NCI-H2196 (cell line): ENCODE measurements around the gene CITED1.
"Not testable (repeated sequence)": the region's sequence is repeated elsewhere in the genome, so short reads cannot be mapped to it uniquely, and the experiment has no call there.

ENCODE experiments used
- DNase-seq: peaks from one replicate; lab custom pipeline; 2025; ENCODE audit not compliant: unreplicated experiment; lab: John Stamatoyannopoulos, UW

CITED1 gene, protein sequence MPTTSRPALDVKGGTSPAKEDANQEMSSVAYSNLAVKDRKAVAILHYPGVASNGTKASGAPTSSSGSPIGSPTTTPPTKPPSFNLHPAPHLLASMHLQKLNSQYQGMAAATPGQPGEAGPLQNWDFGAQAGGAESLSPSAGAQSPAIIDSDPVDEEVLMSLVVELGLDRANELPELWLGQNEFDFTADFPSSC

DNA sequence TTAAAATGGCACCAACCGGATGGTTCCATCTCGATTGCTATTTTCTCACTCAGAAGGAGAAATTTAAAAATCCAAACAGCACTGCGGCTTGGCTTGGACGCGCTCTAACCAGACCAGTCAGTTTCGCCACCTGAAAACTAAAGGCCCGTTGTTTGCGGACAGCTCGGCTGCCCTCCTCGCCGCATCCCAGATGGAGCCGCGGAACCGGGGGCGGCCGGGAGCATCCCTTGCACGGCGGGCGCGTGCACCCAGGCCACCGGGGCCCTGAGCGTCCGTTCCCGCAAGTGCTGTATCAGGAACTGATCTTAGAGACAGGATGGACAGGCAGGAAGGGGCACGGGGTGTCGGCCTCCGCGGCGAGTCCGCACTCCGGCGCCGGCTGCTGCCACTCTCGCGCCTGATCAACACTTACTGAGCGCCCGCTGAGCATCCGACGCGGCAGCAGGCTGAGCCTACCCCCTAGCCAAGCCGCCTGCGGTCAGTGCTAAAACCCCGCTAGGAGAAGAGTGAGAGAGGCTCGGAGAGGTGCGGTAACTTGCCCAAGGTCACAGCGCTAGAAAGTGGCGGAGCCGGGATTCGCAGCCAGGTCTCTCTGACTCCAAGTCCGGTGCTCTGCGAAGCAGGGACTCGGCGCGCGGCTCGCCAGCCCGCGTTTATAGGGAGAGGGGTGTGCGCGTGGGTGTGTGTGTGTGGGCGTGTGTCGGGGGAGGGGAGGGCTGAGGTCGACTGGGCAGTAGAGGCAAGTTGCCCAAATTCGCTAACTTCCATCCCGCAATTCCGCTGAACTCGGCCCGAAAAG lies at the start of gene CITED1:
TSS of gene CITED1 (minus strand) at position 629 of the 799 bp plus-strand sequence. CDS start 3,045 bp downstream, outside the sequence.
- no peak for DNase-seq

- no peak for DNase-seq
Measured at GRCh38 chrX:72352786-72353185, 47.1 kb upstream of the CITED1 start.

DNA sequence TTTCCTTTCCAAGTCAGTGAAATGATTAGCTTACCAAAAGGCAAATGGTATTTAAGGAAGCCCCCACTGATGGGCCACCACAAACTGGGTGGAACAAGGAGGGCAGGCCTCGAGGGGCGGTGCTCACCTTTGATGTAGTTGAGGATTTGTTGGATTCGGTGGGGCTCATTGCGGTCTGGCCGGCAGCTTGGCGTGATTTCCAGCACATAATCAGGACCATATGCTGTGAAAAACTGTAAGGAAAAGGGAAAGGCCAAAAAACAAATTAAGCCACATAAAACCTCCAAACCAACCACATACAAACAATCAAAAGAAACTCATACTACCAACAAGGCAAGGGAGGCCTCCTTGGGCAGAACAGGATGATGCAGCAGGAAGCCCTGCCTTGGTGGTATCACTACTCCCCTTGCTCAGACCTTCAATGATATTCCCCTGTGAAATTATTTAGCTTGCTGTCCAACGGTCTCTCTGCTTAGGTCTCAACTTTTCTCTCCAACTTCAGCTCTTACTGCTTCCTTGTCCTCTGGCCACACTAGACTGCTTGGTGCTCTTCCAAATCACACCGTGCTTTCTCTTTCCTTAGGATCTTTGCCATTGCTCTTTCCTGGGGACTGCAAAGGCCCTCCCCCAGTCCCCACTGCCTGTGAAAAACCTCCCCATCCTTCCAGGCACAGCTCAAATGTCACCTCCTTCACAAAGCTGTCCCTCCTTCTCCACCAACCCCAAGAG lies 46.1 kb upstream of the CITED1 start:
- DNase-seq: no peak

GRCh38 chrX:72349190-72349589 lies 43.5 kb upstream of the CITED1 start:
- DNase-seq: no peak

DNA sequence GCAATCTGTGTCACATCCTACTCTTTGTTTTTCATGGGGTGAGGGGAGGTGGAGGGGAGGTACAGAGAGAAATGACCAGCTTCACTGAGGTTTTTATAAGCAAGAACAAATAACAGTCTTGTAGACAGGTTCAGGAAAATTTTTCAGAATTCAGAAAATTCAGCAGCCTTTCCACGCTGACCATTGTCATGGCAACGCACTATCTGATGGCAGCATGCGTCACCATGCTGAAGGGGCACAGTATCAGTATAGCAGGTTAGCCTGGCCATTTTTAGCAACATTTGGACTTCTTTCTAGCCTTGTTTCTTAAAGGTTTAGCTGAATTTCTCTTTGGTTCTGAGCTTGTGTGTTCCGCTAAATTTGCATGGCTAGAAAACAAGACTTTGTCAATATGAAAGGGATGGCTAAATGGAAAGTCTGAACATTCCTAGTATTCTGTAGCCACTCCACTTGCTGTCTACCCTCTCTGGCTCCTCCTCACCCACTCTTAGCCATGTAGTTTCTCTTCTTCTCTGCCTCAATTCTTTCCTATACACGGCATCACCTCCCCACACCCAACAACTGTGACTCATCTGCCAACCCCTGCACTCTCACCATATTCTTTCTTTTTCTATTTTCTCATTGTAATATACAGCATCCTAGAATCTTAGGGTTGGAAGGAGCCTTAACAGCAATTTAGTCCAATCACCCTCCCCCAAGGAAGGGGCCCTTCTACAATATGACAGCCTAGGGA lies 42.7 kb upstream of the CITED1 start:
- DNase-seq: no peak

GRCh38 chrX:72347366-72347765 lies 41.7 kb upstream of the CITED1 start:
- no peak for DNase-seq

DNA sequence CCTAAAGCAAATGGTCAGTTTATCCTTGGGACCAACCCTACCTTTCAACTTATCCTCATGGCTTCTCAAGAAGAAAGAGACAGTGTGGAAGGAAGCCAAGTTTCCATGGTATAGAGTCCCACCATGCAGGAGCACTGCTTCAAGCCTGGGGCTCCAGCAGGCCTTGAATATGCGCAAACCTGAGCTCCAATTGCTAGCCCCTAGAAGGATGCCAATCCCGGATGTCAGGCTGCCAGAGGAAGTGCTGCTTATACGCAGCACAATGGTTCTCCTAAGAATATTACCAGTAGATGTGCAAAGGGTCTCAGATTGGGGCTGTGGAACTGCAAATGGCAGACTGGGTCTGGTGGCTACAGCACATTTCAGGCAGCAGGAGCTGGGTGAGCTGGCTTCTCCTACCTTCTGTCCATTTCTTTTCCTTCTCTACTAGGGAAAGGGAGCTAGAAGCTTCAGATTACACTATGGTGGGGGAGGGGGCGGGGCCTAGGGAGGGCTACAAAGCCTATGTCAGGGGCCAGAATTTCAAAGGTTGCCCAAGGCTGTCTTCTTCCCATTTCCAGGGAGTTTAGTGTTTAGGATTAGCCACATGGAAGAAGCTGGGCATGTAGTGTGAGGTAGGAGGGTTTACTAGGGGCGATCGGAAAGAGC lies 40.7 kb upstream of the CITED1 start:
- no peak for DNase-seq

DNA sequence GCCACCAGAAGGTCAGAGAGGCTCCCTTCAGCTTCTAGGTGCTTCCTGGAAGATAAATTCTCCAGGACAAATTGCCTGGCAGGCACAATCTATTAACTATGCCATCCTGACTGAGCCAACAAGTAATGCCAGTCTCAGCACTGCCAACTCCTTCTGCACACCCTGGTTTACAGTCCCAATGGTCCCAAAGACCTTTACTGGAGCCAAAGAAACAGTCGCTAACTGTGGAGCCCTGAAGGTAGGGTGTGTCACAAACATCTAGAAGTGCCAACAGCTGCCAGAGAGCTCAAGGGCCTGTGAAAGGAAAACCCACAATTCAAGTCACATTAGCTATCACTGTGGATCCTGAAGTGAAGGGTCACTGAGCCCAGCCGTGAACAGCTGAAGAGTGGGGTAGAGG lies 34.9 kb upstream of the CITED1 start:
- DNase-seq: no peak

DNA sequence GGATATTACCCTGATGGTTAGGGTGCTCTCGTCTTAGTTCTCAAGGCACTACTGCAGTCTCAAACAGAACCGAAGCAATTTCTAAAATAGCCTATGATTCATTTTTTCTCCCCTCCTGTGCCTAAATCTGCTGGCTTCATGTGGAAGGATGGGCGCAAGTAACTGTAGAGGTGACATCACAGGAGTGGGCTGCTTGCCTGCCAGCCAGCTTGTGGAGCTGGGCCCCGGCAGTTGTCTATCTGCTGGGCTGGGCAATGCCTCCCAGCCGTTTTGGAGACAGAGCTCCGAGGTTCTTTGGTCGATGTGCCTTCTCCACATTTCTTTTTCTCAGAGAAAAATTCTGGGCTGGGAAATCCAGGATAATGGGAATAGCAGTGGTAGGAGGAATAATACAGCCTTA lies 34.3 kb upstream of the CITED1 start:
- no peak for DNase-seq

GRCh38 chrX:72330131-72330530 lies 24.4 kb upstream of the CITED1 start:
- DNase-seq: no peak

DNA sequence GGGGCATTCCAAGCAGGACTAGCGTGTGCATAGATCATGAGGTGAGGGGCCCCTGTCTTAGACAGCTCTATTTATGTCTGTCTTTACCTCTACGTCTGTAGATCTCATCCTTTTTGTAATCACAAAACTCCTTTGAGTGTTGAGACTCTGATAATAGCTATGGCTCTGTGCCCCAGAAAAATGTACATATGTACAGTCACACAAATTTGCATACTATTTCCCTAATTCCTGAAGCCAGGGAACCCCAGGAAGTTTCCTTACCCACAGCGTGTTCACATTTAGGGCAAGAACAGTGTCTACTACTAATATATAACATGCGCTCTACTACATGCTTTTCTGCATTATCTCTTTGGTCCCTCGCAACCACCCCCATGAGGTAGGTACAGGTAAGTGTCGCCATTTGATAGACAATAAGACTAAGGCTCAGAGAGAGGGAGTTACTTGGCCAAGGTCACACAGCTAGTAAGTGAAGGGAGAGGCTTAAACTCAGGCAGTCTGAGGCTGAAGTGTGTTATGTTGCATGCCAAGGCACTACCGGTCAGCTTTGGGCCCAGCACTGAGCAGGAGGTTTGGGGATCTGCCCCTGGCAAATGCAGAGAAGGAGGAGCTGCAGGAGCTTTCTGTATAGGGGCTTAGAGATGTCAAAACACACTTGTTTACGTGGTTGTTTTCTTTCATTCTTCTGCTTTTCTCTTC lies 21.0 kb upstream of the CITED1 start:
- no peak for DNase-seq

- DNase-seq: not testable (repeated sequence)
Measured at GRCh38 chrX:72319651-72320050, 13.9 kb upstream of the CITED1 start.

- DNase-seq: no peak
Measured at GRCh38 chrX:72317139-72317538, 11.4 kb upstream of the CITED1 start.

DNA sequence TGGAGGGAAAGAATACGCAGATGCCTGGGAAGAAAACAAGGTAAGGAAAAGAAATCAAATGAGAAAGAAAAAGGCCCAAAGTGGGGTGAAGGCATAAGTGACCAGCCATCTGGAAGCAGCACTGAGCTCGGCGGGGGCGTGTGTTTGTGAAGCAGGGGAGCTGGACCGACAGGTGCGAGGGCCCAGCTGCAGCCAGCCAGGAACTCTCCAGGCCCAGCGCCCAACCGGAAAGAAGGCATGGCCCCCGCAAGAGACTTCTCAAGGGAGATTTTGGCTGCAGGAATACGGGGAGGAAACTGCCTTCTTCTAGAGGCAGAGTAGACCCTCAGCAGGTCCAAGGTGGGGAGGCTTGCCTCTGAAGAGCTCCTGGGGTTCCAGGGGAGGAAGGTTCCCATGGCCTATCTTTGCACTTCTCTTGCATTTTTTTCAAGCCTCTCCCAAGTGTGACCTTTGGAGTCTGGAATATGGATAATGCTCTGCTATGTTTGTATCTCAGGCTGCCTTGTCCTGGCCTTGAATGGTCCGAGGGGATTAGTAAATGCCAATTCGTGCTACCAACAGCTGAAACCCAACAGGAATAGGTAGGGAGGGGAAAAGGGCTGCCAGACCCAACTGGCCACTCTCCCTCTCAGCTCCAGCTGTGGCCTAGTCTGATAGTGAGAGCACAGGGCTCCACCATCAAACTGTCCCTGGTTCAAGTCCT lies 10.8 kb upstream of the CITED1 start:
- no peak for DNase-seq

GRCh38 chrX:72314881-72315280 lies 9.2 kb upstream of the CITED1 start:
- DNase-seq: no peak

GRCh38 chrX:72313707-72314641 lies 8.3 kb upstream of the CITED1 start:
- no peak for DNase-seq

GRCh38 chrX:72312311-72312940 lies 6.7 kb upstream of the CITED1 start:
- no peak for DNase-seq
